SK-N-SH treated with all-trans-retinoic acid at 6 μM for 48 hours (cell line): Measurements from ENCODE around the gene CNN2.

Experiments used
- ATAC-seq: fragments of 200-7000 bp; cut with Tn5 transposase; 3 replicates; pipeline ENCODE4 v1.9.1; 2020; ENCODE audit warnings: mild to moderate bottlenecking, moderate library complexity
- ARNTL ChIP-seq: fragments of 450-650 bp; formaldehyde crosslinking; IDR thresholded peaks from 2 replicates; pipeline ENCODE4 v1.5.0; 2020; ENCODE audit warnings: low read depth, mild to moderate bottlenecking, moderate library complexity, borderline replicate concordance
- BACH2 ChIP-seq: fragments of 250-450 bp; sonication (Bioruptor Pico); IDR thresholded peaks from 2 replicates; pipeline ENCODE4 v1.9.0; 2021; ENCODE audit warnings: mild to moderate bottlenecking, borderline replicate concordance
- CSDC2 ChIP-seq: fragments of 250-450 bp; sonication (Bioruptor Pico); IDR thresholded peaks from 2 replicates; pipeline ENCODE4 v1.5.0; 2020; ENCODE audit warnings: mild to moderate bottlenecking, moderate library complexity
- ESRRG ChIP-seq: fragments of 250-450 bp; sonication (Bioruptor Pico); IDR thresholded peaks from 2 replicates; pipeline ENCODE4 v1.6.1; 2021; ENCODE audit warnings: mild to moderate bottlenecking
- GLIS3 ChIP-seq: fragments of 250-450 bp; sonication (Bioruptor Pico); IDR thresholded peaks from 2 replicates; pipeline ENCODE4 v1.5.0; 2020; ENCODE audit warnings: mild to moderate bottlenecking, moderate library complexity
- ISL1 ChIP-seq: fragments of 250-450 bp; sonication (Bioruptor Pico); IDR thresholded peaks from 2 replicates; pipeline ENCODE4 v2.1.2; 2022; ENCODE audit warnings: mild to moderate bottlenecking, moderate library complexity
- PPARA ChIP-seq: fragments of 250-450 bp; sonication (Bioruptor Pico); IDR thresholded peaks from 2 replicates; pipeline ENCODE4 v1.5.0; 2020; ENCODE audit warnings: mild to moderate bottlenecking, borderline replicate concordance
- RARB ChIP-seq: fragments of 250-450 bp; sonication (Bioruptor Pico); IDR thresholded peaks from 2 replicates; pipeline ENCODE4 v1.8.0; 2021; ENCODE audit warnings: mild to moderate bottlenecking, moderate library complexity
- TOX ChIP-seq: fragments of 250-450 bp; sonication (Bioruptor Pico); IDR thresholded peaks from 2 replicates; pipeline ENCODE4 v1.8.0; 2021; ENCODE audit warnings: mild to moderate bottlenecking, moderate library complexity, borderline replicate concordance
- ZC3H10 ChIP-seq: fragments of 250-450 bp; sonication (Bioruptor Pico); IDR thresholded peaks from 2 replicates; pipeline ENCODE4 v1.5.1; 2021; ENCODE audit warnings: mild to moderate bottlenecking, moderate library complexity
- ZFP30 ChIP-seq: fragments of 450-650 bp; formaldehyde crosslinking; IDR thresholded peaks from 2 replicates; pipeline ENCODE4 v1.5.0; 2022; ENCODE audit warnings: mild to moderate bottlenecking, moderate library complexity
- ZNF565 ChIP-seq: fragments of 450-650 bp; formaldehyde crosslinking; conservative IDR thresholded peaks from 2 replicates; pipeline ENCODE4 v1.5.0; 2020; ENCODE audit warnings: low read depth, mild to moderate bottlenecking, moderate library complexity
- ZNF70 ChIP-seq: fragments of 450-650 bp; formaldehyde crosslinking; IDR thresholded peaks from 2 replicates; pipeline ENCODE4 v1.5.0; 2020; ENCODE audit warnings: mild to moderate bottlenecking, moderate library complexity
- ZNF8 ChIP-seq: fragments of 450-650 bp; formaldehyde crosslinking; IDR thresholded peaks from 2 replicates; pipeline ENCODE4 v1.5.0; 2020; ENCODE audit warnings: mild to moderate bottlenecking, moderate library complexity
- TF ChIP-seq, protein P1 (sequence below): fragments of 250-450 bp; sonication (Bioruptor Pico); IDR thresholded peaks from 2 replicates; pipeline ENCODE4 v1.5.1; 2021; ENCODE audit warnings: mild to moderate bottlenecking, moderate library complexity
- TF ChIP-seq, protein P2 (sequence below): fragments of 250-450 bp; sonication (Bioruptor Pico); IDR thresholded peaks from 2 replicates; pipeline ENCODE4 v1.5.1; 2020; ENCODE audit warnings: low read depth, mild to moderate bottlenecking, moderate library complexity
- TF ChIP-seq, protein P3 (sequence below): fragments of 250-450 bp; sonication (Bioruptor Pico); IDR thresholded peaks from 2 replicates; pipeline ENCODE4 v1.8.0; 2021; ENCODE audit warnings: low read depth, mild to moderate bottlenecking, moderate library complexity, borderline replicate concordance
- TF ChIP-seq, protein P4 (sequence below): fragments of 250-450 bp; sonication (Bioruptor Pico); IDR thresholded peaks from 2 replicates; pipeline ENCODE4 v1.8.0; 2020; ENCODE audit warnings: mild to moderate bottlenecking, moderate library complexity, borderline replicate concordance

The CNN2 gene

DNA sequence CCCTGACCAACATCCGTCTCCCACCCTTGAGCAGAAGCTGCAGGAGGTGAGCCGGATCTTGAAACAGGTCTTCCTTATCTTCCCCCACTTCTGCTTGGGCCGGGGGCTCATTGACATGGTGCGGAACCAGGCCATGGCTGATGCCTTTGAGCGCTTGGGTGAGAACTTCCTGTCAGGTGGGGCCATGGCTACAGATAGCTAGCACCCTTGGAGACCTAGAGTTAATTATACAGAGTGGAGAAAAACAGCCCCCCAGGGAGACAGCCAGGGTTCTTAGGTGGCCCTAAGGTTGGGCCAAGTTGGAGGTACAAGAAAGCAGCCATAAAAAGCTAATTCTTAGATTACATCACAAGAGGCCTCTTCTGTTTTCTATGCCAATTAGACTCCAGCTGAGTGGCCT, 31.7 kb downstream of the CNN2 start (continued):
- TF ChIP-seq, protein P1, sequence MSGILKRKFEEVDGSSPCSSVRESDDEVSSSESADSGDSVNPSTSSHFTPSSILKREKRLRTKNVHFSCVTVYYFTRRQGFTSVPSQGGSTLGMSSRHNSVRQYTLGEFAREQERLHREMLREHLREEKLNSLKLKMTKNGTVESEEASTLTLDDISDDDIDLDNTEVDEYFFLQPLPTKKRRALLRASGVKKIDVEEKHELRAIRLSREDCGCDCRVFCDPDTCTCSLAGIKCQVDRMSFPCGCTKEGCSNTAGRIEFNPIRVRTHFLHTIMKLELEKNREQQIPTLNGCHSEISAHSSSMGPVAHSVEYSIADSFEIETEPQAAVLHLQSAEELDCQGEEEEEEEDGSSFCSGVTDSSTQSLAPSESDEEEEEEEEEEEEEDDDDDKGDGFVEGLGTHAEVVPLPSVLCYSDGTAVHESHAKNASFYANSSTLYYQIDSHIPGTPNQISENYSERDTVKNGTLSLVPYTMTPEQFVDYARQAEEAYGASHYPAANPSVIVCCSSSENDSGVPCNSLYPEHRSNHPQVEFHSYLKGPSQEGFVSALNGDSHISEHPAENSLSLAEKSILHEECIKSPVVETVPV (CRISPR knock-in tag), result no peak
- TF ChIP-seq TOX (CRISPR knock-in tag), result no peak
- TF ChIP-seq CSDC2 (CRISPR knock-in tag), result no peak
- TF ChIP-seq ZNF8 (CRISPR knock-in tag), result no peak
- TF ChIP-seq, protein P2, sequence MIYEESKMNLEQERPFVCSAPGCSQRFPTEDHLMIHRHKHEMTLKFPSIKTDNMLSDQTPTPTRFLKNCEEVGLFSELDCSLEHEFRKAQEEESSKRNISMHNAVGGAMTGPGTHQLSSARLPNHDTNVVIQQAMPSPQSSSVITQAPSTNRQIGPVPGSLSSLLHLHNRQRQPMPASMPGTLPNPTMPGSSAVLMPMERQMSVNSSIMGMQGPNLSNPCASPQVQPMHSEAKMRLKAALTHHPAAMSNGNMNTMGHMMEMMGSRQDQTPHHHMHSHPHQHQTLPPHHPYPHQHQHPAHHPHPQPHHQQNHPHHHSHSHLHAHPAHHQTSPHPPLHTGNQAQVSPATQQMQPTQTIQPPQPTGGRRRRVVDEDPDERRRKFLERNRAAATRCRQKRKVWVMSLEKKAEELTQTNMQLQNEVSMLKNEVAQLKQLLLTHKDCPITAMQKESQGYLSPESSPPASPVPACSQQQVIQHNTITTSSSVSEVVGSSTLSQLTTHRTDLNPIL (CRISPR knock-in tag), result no peak
- TF ChIP-seq ISL1 (CRISPR knock-in tag), result no peak

DNA sequence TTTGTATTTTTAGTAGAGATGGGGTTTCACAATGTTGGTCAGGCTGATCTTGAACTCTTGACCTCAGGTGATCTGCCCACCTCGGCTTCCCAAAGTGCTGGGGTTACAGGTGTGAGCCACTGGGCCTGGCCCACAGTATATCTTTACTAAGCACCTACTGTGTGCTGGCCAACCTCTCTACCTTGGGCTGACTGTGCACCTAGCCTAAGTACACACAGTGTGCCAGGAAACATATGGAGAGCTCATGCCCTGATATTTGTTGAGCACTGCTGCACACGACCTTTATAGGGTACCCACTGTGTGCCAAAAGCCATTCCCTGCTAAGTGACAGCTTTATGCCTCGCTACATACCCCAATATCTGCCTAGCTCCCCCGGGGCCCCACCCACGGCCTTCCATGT, 34.3 kb downstream of the CNN2 start:
- TF ChIP-seq, protein P2 (CRISPR knock-in tag), result no peak
- TF ChIP-seq ZNF565 (CRISPR knock-in tag) (no peak), ZNF8 (CRISPR knock-in tag) (no peak), ZNF70 (CRISPR knock-in tag) (no peak), GLIS3 (CRISPR knock-in tag) (no peak), TOX (CRISPR knock-in tag) (no peak), BACH2 (CRISPR knock-in tag) (no peak), ZFP30 (CRISPR knock-in tag) (no peak), RARB (no peak), ARNTL (CRISPR knock-in tag) (no peak), ISL1 (CRISPR knock-in tag) (no peak), PPARA (CRISPR knock-in tag) (no peak), ZC3H10 (CRISPR knock-in tag) (no peak), ESRRG (no peak), CSDC2 (CRISPR knock-in tag) (no peak)
- TF ChIP-seq, protein P3, sequence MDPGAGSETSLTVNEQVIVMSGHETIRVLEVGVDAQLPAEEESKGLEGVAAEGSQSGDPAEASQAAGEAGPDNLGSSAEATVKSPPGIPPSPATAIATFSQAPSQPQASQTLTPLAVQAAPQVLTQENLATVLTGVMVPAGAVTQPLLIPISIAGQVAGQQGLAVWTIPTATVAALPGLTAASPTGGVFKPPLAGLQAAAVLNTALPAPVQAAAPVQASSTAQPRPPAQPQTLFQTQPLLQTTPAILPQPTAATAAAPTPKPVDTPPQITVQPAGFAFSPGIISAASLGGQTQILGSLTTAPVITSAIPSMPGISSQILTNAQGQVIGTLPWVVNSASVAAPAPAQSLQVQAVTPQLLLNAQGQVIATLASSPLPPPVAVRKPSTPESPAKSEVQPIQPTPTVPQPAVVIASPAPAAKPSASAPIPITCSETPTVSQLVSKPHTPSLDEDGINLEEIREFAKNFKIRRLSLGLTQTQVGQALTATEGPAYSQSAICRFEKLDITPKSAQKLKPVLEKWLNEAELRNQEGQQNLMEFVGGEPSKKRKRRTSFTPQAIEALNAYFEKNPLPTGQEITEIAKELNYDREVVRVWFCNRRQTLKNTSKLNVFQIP, result no peak
- TF ChIP-seq, protein P4, sequence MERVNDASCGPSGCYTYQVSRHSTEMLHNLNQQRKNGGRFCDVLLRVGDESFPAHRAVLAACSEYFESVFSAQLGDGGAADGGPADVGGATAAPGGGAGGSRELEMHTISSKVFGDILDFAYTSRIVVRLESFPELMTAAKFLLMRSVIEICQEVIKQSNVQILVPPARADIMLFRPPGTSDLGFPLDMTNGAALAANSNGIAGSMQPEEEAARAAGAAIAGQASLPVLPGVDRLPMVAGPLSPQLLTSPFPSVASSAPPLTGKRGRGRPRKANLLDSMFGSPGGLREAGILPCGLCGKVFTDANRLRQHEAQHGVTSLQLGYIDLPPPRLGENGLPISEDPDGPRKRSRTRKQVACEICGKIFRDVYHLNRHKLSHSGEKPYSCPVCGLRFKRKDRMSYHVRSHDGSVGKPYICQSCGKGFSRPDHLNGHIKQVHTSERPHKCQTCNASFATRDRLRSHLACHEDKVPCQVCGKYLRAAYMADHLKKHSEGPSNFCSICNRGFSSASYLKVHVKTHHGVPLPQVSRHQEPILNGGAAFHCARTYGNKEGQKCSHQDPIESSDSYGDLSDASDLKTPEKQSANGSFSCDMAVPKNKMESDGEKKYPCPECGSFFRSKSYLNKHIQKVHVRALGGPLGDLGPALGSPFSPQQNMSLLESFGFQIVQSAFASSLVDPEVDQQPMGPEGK (CRISPR knock-in tag), result no peak
- TF ChIP-seq, protein P1 (CRISPR knock-in tag), result no peak
- ATAC-seq, result no peak

DNA sequence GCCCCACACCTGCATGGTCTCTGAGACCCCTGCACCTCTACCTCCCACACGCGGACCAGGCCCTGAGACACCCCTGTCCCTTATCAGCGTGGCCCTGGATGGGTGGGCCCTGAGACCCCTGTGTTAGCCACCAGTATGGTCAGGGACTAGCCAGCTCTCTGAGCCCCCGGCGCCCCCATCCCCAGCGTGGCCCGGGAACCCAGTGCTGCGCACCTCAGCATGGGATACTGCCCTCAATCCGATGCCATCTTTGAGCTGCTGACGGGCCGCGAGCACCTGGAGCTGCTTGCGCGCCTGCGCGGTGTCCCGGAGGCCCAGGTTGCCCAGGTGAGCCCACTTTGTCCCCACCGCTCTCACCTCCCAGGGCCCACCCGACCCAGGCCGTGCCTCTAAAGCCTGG, 35.6 kb downstream of the CNN2 start:
- no peak for ATAC-seq
- TF ChIP-seq ZNF70 (CRISPR knock-in tag) (no peak), ZC3H10 (CRISPR knock-in tag) (no peak), GLIS3 (CRISPR knock-in tag) (no peak), PPARA (CRISPR knock-in tag) (no peak), ZNF565 (CRISPR knock-in tag) (no peak)
- TF ChIP-seq, protein P1 (CRISPR knock-in tag), result no peak
- TF ChIP-seq, protein P4 (CRISPR knock-in tag), result no peak
